ENCODE measurements around the gene CCRL2. TPM values are rescaled to one million over a fixed set of nuclear protein-coding genes. Genes with fewer than 3 reads are reported as not detected.
A peak's percentile ranks its signal among the peaks of the same experiment; 100 is the strongest.

CCRL2 gene
- total and polyA plus RNA-seq, 8 donors, result 0.24 to 2.2 (median 0.82) TPM

DNA sequence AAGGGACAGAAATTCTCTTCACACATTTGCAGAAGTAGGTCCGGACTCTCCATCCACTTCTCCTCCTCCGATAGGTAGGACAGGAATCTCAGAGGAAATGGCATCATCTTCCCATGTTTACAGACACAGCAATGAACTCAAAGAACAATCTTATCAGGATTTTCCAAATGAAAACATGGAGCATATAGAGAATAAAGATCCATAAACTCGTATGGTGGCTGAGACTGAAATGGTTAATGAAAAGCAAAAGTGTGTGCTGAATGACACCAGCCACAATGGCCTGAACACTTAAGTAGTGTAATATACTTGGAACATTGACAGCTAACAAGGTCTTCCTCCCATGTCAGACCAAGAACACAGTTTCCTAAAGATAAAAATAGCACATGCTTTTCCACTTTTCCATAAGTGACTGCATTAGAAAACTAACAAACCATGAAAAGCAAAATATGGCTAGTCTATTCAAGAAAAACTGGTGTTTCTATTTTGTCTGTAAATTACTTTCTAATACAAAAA is 5.8 kb downstream of the CCRL2 start:
- no peaks in the 10 kb centered on the region for H3K36me3 ChIP-seq
- H3K9me3 ChIP-seq, result no peaks in the 10 kb centered on the region
- H3K4me1 ChIP-seq, result peaks cover 0 to 5% (median 0%) of the 10 kb centered on the region in 3 donors
- WGBS, 2 donors, result 77 to 84% methylated on average over 3 of the region's 3 CpGs
- no peak for DNase-seq
- no peak for ATAC-seq
- intact Hi-C loops (cut with DNase I), result no loop called here
- no peak for FAIRE-seq
- TF ChIP-seq, protein P1, sequence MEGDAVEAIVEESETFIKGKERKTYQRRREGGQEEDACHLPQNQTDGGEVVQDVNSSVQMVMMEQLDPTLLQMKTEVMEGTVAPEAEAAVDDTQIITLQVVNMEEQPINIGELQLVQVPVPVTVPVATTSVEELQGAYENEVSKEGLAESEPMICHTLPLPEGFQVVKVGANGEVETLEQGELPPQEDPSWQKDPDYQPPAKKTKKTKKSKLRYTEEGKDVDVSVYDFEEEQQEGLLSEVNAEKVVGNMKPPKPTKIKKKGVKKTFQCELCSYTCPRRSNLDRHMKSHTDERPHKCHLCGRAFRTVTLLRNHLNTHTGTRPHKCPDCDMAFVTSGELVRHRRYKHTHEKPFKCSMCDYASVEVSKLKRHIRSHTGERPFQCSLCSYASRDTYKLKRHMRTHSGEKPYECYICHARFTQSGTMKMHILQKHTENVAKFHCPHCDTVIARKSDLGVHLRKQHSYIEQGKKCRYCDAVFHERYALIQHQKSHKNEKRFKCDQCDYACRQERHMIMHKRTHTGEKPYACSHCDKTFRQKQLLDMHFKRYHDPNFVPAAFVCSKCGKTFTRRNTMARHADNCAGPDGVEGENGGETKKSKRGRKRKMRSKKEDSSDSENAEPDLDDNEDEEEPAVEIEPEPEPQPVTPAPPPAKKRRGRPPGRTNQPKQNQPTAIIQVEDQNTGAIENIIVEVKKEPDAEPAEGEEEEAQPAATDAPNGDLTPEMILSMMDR (IDR thresholded peaks at IDR 0.05), result no peak
- H3K4me3 ChIP-seq, result no peak overlapping the region
- H3K27me3 ChIP-seq, result no peaks in the 10 kb centered on the region
- no peak overlapping the region for H3K27ac ChIP-seq

- no peak overlapping the region for H3K4me3 ChIP-seq
- H3K4me1 ChIP-seq, result peaks cover 0 to 5% (median 0%) of the 10 kb centered on the region in 3 donors
- no peaks in the 10 kb centered on the region for H3K36me3 ChIP-seq
- ATAC-seq (no peak), DNase-seq (no peak), FAIRE-seq (no peak)
- no peak overlapping the region for H3K27ac ChIP-seq
- TF ChIP-seq, protein P1 (IDR thresholded peaks at IDR 0.05), result no peak
- 84 to 86% methylated on average over 5 of the region's 5 CpGs for WGBS, 2 donors
- intact Hi-C loops (cut with DNase I), result no loop called here
- H3K27me3 ChIP-seq, result no peaks in the 10 kb centered on the region
- no peaks in the 10 kb centered on the region for H3K9me3 ChIP-seq
Measured at GRCh38 chr3:46413951-46414350, 6.9 kb downstream of the CCRL2 start.

- Histone ChIP-seq H3K4me3 (no peak overlapping the region), H3K9me3 (no peaks in the 10 kb centered on the region), H3K27me3 (no peaks in the 10 kb centered on the region), H3K36me3 (no peaks in the 10 kb centered on the region), H3K4me1 (peaks cover 0 to 5% (median 0%) of the 10 kb centered on the region in 3 donors), H3K27ac (no peak overlapping the region)
- FAIRE-seq (no peak), ATAC-seq (no peak), DNase-seq (no peak)
- TF ChIP-seq, protein P1 (IDR thresholded peaks at IDR 0.05), result no peak
- WGBS, 2 donors, result 87 to 91% methylated on average over 4 of the region's 4 CpGs
- intact Hi-C loops (cut with DNase I), result no loop called here
Measured at GRCh38 chr3:46414739-46415138, 7.7 kb downstream of the CCRL2 start.

DNA sequence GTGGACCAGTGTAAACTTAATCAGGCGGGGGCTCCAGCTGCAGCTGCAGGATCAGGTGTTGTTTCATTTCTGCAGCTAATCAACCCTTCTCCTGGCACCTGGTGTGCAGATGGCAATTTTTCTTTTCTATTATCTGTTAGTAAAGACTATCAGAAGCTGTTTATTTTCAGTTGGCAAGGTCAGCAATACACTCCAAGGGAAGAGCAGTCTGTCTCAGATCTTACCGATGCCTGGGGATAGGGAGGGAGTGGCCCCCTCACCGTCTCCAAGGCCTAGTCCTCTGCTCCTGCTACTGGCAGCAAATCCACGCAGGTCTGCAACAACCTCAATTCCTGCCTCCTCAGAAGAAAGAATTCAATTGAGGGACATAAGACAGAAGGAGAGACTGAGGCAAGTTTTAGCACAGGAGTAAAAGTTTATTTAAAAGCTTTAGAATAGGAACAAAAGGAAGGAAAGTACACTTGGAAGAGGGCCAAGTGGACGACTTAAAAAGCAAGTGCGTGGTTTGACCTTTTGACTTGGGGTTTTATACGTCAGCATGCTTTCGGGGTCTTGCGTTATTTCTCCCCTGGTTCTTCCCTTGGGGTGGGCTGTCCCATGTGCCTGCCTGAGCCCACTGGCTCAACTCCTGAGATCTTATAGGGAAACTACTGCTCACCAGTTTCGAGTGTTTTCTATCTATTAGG is 9.2 kb downstream of the CCRL2 start:
- peaks cover 0 to 5% (median 0%) of the 10 kb centered on the region in 3 donors for H3K4me1 ChIP-seq
- no peaks in the 10 kb centered on the region for H3K9me3 ChIP-seq
- no peak overlapping the region for H3K4me3 ChIP-seq
- H3K27me3 ChIP-seq, result no peaks in the 10 kb centered on the region
- ATAC-seq, result peak; percentile 48 to 73 (median 60)
- intact Hi-C loops (cut with DNase I), result no loop called here
- H3K36me3 ChIP-seq, result no peaks in the 10 kb centered on the region
- FAIRE-seq, result no peak
- H3K27ac ChIP-seq, result no peak overlapping the region
- DNase-seq, result peak in 1 of 6 donors; percentile 30
- WGBS, 2 donors, result 45 to 49% methylated on average over 10 of the region's 10 CpGs
- TF ChIP-seq, protein P1 (IDR thresholded peaks at IDR 0.05), result no peak
